Measurements from ENCODE around the gene ST6GAL1. TPM values are rescaled to one million over a fixed set of nuclear protein-coding genes. Genes with fewer than 3 reads are reported as not detected.
A peak's percentile ranks its signal among the peaks of the same experiment; 100 is the strongest.

Gene ST6GAL1
- total and polyA plus RNA-seq, 2 of the 13 experiments (the other 11 are each of a cell fraction or from before 2014, with no cell fraction given) = 79.9 to 164 TPM

DNA sequence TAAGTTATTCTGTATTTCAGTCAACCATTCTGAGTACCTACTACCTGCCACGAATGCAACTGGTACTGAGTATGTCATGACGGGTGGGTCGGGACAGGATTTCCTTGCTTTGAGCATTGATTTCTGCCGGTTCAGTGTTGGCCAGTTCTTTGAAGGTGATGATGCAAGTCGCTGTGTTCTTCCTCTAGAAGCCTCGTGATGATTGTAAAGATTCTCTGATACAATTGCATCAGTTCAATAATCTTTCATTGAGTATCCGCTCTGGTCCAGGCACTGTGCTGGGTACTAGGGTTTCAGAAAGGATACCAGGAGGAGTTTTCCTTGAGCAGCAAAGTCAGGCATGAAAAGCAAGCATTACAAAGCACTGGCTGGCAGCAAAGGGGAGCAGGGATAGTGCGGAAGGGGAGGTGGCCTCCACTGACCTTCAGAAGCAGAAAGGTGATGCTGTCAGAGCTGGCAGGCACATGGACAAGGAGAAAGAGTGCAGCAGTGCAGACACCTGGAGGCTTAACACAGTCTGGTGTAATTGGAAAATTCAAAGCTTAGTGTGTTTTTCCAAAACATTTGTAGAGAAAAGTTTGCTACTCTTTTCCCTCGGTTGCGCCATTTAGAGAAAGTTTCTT is 108.9 kb downstream of the ST6GAL1 start (continued):
- no peak for TF ChIP-seq NONO (IDR thresholded peaks at IDR 0.05)
- peak; percentile 65; the same call in 1 of the 2 replicates for TF ChIP-seq NONO (CRISPR knock-in tag; conservative IDR thresholded peaks at IDR 0.05)
- TF ChIP-seq KDM4B (CRISPR knock-in tag; IDR thresholded peaks at IDR 0.05) = no peak
- no peak for TF ChIP-seq ZFP62 (CRISPR knock-in tag; IDR thresholded peaks at IDR 0.05)
- no peak for TF ChIP-seq ZBTB8A (CRISPR knock-in tag; IDR thresholded peaks at IDR 0.05; ENCODE audit: borderline replicate concordance, low read depth)
- no peak for TF ChIP-seq ZNF75D (CRISPR knock-in tag; IDR thresholded peaks at IDR 0.05; ENCODE audit: borderline replicate concordance)
- no peak for TF ChIP-seq ZKSCAN5 (CRISPR knock-in tag; IDR thresholded peaks at IDR 0.05)
- peak; percentile 32; the same call in 1 of the 2 replicates for TF ChIP-seq RARA (CRISPR knock-in tag; IDR thresholded peaks at IDR 0.05)
- no peak; the same call in 1 of the 2 replicates for TF ChIP-seq YEATS4 (CRISPR knock-in tag; IDR thresholded peaks at IDR 0.05; ENCODE audit: borderline replicate concordance)
- TF ChIP-seq, protein P1, sequence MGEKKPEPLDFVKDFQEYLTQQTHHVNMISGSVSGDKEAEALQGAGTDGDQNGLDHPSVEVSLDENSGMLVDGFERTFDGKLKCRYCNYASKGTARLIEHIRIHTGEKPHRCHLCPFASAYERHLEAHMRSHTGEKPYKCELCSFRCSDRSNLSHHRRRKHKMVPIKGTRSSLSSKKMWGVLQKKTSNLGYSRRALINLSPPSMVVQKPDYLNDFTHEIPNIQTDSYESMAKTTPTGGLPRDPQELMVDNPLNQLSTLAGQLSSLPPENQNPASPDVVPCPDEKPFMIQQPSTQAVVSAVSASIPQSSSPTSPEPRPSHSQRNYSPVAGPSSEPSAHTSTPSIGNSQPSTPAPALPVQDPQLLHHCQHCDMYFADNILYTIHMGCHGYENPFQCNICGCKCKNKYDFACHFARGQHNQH (CRISPR knock-in tag; IDR thresholded peaks at IDR 0.05) = peak; percentile 59; the same call in 1 of the 2 replicates
- TF ChIP-seq NCOA5 (CRISPR knock-in tag; IDR thresholded peaks at IDR 0.05) = no peak
- no peak for TF ChIP-seq TCF12 (IDR thresholded peaks at IDR 0.05)
- TF ChIP-seq TCF12 (CRISPR knock-in tag; IDR thresholded peaks at IDR 0.05) = no peak
- TF ChIP-seq, protein P2, sequence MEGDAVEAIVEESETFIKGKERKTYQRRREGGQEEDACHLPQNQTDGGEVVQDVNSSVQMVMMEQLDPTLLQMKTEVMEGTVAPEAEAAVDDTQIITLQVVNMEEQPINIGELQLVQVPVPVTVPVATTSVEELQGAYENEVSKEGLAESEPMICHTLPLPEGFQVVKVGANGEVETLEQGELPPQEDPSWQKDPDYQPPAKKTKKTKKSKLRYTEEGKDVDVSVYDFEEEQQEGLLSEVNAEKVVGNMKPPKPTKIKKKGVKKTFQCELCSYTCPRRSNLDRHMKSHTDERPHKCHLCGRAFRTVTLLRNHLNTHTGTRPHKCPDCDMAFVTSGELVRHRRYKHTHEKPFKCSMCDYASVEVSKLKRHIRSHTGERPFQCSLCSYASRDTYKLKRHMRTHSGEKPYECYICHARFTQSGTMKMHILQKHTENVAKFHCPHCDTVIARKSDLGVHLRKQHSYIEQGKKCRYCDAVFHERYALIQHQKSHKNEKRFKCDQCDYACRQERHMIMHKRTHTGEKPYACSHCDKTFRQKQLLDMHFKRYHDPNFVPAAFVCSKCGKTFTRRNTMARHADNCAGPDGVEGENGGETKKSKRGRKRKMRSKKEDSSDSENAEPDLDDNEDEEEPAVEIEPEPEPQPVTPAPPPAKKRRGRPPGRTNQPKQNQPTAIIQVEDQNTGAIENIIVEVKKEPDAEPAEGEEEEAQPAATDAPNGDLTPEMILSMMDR (CRISPR knock-in tag; IDR thresholded peaks at IDR 0.05) = no peak
- TF ChIP-seq ZNF563 (CRISPR knock-in tag; IDR thresholded peaks at IDR 0.05) = peak; percentile 57; the same call in 1 of the 2 replicates
- peak; percentile 18; the same call in 1 of the 2 replicates for TF ChIP-seq ISL2 (CRISPR knock-in tag; IDR thresholded peaks at IDR 0.05)
- peak; percentile 35; the same call in 1 of the 2 replicates for TF ChIP-seq FOXA3 (CRISPR knock-in tag; IDR thresholded peaks at IDR 0.05)
- TF ChIP-seq ZNF20 (CRISPR knock-in tag; IDR thresholded peaks at IDR 0.05) = no peak
- TF ChIP-seq ZFX (CRISPR knock-in tag; IDR thresholded peaks at IDR 0.05; ENCODE audit: low read depth) = peak; percentile 46; the same call in 1 of the 2 replicates
- TF ChIP-seq, protein P3, sequence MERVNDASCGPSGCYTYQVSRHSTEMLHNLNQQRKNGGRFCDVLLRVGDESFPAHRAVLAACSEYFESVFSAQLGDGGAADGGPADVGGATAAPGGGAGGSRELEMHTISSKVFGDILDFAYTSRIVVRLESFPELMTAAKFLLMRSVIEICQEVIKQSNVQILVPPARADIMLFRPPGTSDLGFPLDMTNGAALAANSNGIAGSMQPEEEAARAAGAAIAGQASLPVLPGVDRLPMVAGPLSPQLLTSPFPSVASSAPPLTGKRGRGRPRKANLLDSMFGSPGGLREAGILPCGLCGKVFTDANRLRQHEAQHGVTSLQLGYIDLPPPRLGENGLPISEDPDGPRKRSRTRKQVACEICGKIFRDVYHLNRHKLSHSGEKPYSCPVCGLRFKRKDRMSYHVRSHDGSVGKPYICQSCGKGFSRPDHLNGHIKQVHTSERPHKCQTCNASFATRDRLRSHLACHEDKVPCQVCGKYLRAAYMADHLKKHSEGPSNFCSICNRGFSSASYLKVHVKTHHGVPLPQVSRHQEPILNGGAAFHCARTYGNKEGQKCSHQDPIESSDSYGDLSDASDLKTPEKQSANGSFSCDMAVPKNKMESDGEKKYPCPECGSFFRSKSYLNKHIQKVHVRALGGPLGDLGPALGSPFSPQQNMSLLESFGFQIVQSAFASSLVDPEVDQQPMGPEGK (CRISPR knock-in tag; IDR thresholded peaks at IDR 0.05) = peak; percentile 53
- peak; percentile 14; the same call in 1 of the 2 replicates for TF ChIP-seq STAG1 (CRISPR knock-in tag; IDR thresholded peaks at IDR 0.05)
- TF ChIP-seq GATAD2A (CRISPR knock-in tag; IDR thresholded peaks at IDR 0.05) = peak; percentile 73
- TF ChIP-seq, protein P4, sequence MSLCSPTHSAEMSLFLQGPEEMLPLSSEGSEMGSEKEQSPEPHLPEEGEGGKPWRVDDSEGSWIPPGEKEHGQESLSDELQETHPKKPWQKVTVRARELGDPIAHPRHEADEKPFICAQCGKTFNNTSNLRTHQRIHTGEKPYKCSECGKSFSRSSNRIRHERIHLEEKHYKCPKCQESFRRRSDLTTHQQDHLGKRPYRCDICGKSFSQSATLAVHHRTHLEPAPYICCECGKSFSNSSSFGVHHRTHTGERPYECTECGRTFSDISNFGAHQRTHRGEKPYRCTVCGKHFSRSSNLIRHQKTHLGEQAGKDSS (CRISPR knock-in tag; IDR thresholded peaks at IDR 0.05; ENCODE audit: borderline replicate concordance, low read depth) = peak; percentile 83; the same call in 1 of the 2 replicates
- no peak for TF ChIP-seq SPEN (CRISPR knock-in tag; IDR thresholded peaks at IDR 0.05; ENCODE audit: low read depth)
- no peak for TF ChIP-seq ZNF264 (CRISPR knock-in tag; IDR thresholded peaks at IDR 0.05)
- TF ChIP-seq ZNF878 (CRISPR knock-in tag; IDR thresholded peaks at IDR 0.05) = peak; percentile 90
- TF ChIP-seq ZNF10 (CRISPR knock-in tag; IDR thresholded peaks at IDR 0.05; ENCODE audit: borderline replicate concordance, low read depth) = no peak

All from HepG2 (cell line).